KMS-11 (cell line): ENCODE measurements around the gene VGLL3.

ENCODE experiments used
- H2AFZ ChIP-seq: fragments of 200-600 bp; sonication (generic); 2 replicates; pipeline ENCODE4 v1.6.1; 2016; ENCODE audit warnings: antibody characterized with exemption, mixed run types, low read depth
- H3K27ac ChIP-seq: fragments of 200-600 bp; sonication (generic); 2 replicates; pipeline ENCODE4 v1.6.1; 2016; ENCODE audit warnings: mild to moderate bottlenecking, mixed run types
- H3K27me3 ChIP-seq: fragments of 200-600 bp; sonication (generic); 2 replicates; pipeline ENCODE4 v1.6.1; 2017; ENCODE audit warnings: mild to moderate bottlenecking, low read depth, mixed run types, moderate library complexity; ENCODE audit not compliant: insufficient read depth
- H3K36me3 ChIP-seq: fragments of 200-600 bp; sonication (generic); 2 replicates; pipeline ENCODE4 v1.6.1; 2017; ENCODE audit warnings: mild to moderate bottlenecking, mixed run types; ENCODE audit not compliant: insufficient read depth
- H3K4me1 ChIP-seq: fragments of 200-600 bp; sonication (generic); 2 replicates; pipeline ENCODE4 v1.6.1; 2016; ENCODE audit warnings: mild to moderate bottlenecking, low read depth, mixed run types; ENCODE audit not compliant: poor library complexity, severe bottlenecking
- H3K4me2 ChIP-seq: fragments of 200-600 bp; sonication (generic); 2 replicates; pipeline ENCODE4 v1.7.0; 2016; ENCODE audit warnings: mild to moderate bottlenecking, mixed run types
- H3K4me3 ChIP-seq: fragments of 200-600 bp; sonication (generic); IDR thresholded peaks from 2 replicates; pipeline ENCODE4 v1.6.1; 2017; ENCODE audit warnings: low read depth, low read length, mixed read lengths; ENCODE audit not compliant: insufficient read depth
- H3K79me2 ChIP-seq: fragments of 200-600 bp; sonication (generic); 2 replicates; pipeline ENCODE4 v1.6.1; 2016; ENCODE audit warnings: low read depth, mixed run types; ENCODE audit not compliant: insufficient read depth
- H3K9ac ChIP-seq: fragments of 200-600 bp; sonication (generic); 2 replicates; pipeline ENCODE4 v1.6.1; 2016; ENCODE audit warnings: mild to moderate bottlenecking, mixed run types
- H4K20me1 ChIP-seq: fragments of 200-600 bp; sonication (generic); 2 replicates; pipeline ENCODE4 v1.6.1; 2016; ENCODE audit warnings: mild to moderate bottlenecking, mixed run types; ENCODE audit not compliant: insufficient read depth
- CTCF ChIP-seq: fragments of 200-600 bp; sonication (generic); conservative IDR thresholded peaks from 2 replicates; pipeline ENCODE4 v1.6.1; 2017; ENCODE audit warnings: low read depth, mild to moderate bottlenecking, antibody characterized with exemption, low read length, moderate library complexity, mixed read lengths

Gene VGLL3

DNA sequence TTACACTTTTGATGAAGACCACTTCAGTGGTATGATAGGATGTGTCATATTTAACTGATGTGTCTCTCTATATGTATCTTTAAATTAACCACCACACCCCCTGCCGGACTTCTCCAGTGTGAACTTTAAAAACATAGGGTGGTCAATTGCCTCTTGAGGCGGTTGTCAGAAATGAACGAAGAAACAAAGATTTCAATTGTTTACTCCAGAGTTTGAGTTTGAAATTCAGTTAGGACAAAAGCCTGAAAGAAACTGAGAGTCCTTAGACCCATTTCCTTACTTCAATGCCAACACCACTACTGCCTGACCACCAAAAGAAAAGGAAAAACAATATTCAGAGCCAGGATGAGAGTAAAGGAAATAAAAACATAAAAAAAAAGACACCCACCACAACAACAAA lies 40.2 kb downstream of the VGLL3 start:
- H3K27me3 ChIP-seq, result no peaks in the 10 kb centered on the region
- no peaks in the 10 kb centered on the region for H3K4me1 ChIP-seq
- no peaks in the 10 kb centered on the region for H3K79me2 ChIP-seq
- H3K27ac ChIP-seq, result no peak overlapping the region
- H3K4me3 ChIP-seq, result no peak overlapping the region
- no peak overlapping the region for H3K4me2 ChIP-seq
- no peak for TF ChIP-seq CTCF
- no peak overlapping the region for H2AFZ ChIP-seq
- no peak overlapping the region for H3K9ac ChIP-seq
- no peaks in the 10 kb centered on the region for H4K20me1 ChIP-seq
- no peaks in the 10 kb centered on the region for H3K36me3 ChIP-seq

DNA sequence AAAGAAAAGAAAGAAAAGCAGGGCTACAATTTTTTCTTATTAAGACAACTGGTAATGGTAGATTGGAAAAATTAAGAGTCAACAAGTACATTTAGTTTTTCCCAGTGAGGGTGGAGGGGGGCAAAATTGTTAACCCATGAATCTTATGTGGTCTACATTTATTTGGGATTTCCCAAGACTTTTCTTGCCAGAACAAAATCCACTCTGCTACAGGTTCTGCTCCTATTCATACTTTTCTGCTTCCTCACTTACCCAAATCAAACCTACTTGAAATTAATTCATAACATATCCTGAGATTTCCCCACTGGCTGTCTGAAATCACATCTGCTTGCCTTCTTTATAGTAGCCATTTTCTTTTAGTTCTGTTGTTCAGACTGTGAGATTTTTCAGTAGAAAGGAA lies 41.1 kb downstream of the VGLL3 start:
- Histone ChIP-seq H3K4me1 (no peaks in the 10 kb centered on the region), H3K4me3 (no peak overlapping the region), H2AFZ (no peak overlapping the region), H3K27me3 (no peaks in the 10 kb centered on the region), H3K27ac (no peak overlapping the region), H3K79me2 (no peaks in the 10 kb centered on the region), H3K9ac (no peak overlapping the region), H3K36me3 (no peaks in the 10 kb centered on the region), H4K20me1 (no peaks in the 10 kb centered on the region), H3K4me2 (no peak overlapping the region)
- no peak for TF ChIP-seq CTCF

GRCh38 chr3:86948822-86949221 lies 42.1 kb downstream of the VGLL3 start:
- no peak overlapping the region for H3K27ac ChIP-seq
- H3K9ac ChIP-seq, result no peak overlapping the region
- no peaks in the 10 kb centered on the region for H4K20me1 ChIP-seq
- H2AFZ ChIP-seq, result no peak overlapping the region
- H3K79me2 ChIP-seq, result no peaks in the 10 kb centered on the region
- no peak overlapping the region for H3K4me3 ChIP-seq
- H3K27me3 ChIP-seq, result no peaks in the 10 kb centered on the region
- no peak for TF ChIP-seq CTCF
- no peak overlapping the region for H3K4me2 ChIP-seq
- H3K4me1 ChIP-seq, result no peaks in the 10 kb centered on the region
- no peaks in the 10 kb centered on the region for H3K36me3 ChIP-seq

- H3K4me1 ChIP-seq, result no peaks in the 10 kb centered on the region
- no peak for TF ChIP-seq CTCF
- H2AFZ ChIP-seq, result no peak overlapping the region
- no peaks in the 10 kb centered on the region for H4K20me1 ChIP-seq
- H3K79me2 ChIP-seq, result no peaks in the 10 kb centered on the region
- H3K9ac ChIP-seq, result no peak overlapping the region
- H3K4me2 ChIP-seq, result no peak overlapping the region
- no peaks in the 10 kb centered on the region for H3K27me3 ChIP-seq
- no peak overlapping the region for H3K27ac ChIP-seq
- no peaks in the 10 kb centered on the region for H3K36me3 ChIP-seq
- H3K4me3 ChIP-seq, result no peak overlapping the region
Observed at GRCh38 chr3:86942206-86942605, 48.7 kb downstream of the VGLL3 start.
